A549 (cell line): ENCODE results near the gene TP53I3. TPM values are rescaled to one million over a fixed set of nuclear protein-coding genes. Genes with fewer than 3 reads are reported as not detected.
A peak's percentile ranks its signal among the peaks of the same experiment; 100 is the strongest.

ENCODE experiments used
- ATAC-seq, 2 experiments: fragments of 200-7000 bp in 1 of 2; fragments of >200 bp in 1 of 2; cut with Nextera tagmentation in 1 of 2; cut with Tn5 transposase in 1 of 2; 3 replicates each; pipeline versions ENCODE4 v1.8.0 to v1.9.1; 2018 to 2020; ENCODE audit warnings: mild to moderate bottlenecking in 1 of 2, moderate library complexity in 1 of 2
- CTCF ChIA-PET: fragments of 300-600 bp; sonication (Branson Sonifier 250); formaldehyde crosslinking; extraction: SDS; loops from one replicate; lab custom pipeline; 2021; ENCODE audit warnings: antibody characterized with exemption, inconsistent platforms; lab: Yijun Ruan, JAX
- POLR2A ChIA-PET: fragments of 350-600 bp; formaldehyde crosslinking; extraction: SDS; loops from one replicate; lab custom pipeline; 2021; ENCODE audit warnings: antibody characterized with exemption, inconsistent platforms; lab: Yijun Ruan, JAX
- DNase-seq, 2 experiments: peaks; one replicate each; pipeline versions ENCODE4 v3.0.0 to v3.0.0-alpha.2; 2011 to 2016; ENCODE audit warnings: low read depth in 1 of 2, low spot score in 1 of 2
- FAIRE-seq: peaks from 2 replicates; lab custom pipeline; 2011; peaks lifted over from hg19 to GRCh38; lab: Jason Lieb, UNC
- H3K27ac ChIP-seq, 2 experiments: fragments of >200 bp; sonication (Bioruptor Twin); formaldehyde crosslinking; 3 replicates each; pipeline ENCODE4 v1.5.1; 2016 to 2017
- H3K4me1 ChIP-seq: fragments of >200 bp; sonication (Bioruptor Twin); formaldehyde crosslinking; 3 replicates; pipeline ENCODE4 v1.6.1; 2016
- H3K4me2 ChIP-seq: fragments of >200 bp; sonication (Bioruptor Twin); formaldehyde crosslinking; 3 replicates; pipeline ENCODE4 v1.6.1; 2016
- H3K4me3 ChIP-seq: fragments of >200 bp; sonication (Bioruptor Twin); formaldehyde crosslinking; 3 replicates; pipeline ENCODE4 v1.5.1; 2016
- H3K9me3 ChIP-seq: fragments of >200 bp; sonication (Bioruptor Twin); formaldehyde crosslinking; 3 replicates; pipeline ENCODE4 v1.6.1; 2016
- BCL3 ChIP-seq: fragments of >200 bp; sonication (Bioruptor Twin); formaldehyde crosslinking; IDR thresholded peaks from 3 replicates; pipeline ENCODE4 v1.6.1; 2016
- BHLHE40 ChIP-seq: IDR thresholded peaks from 2 replicates; pipeline ENCODE4 v1.6.1; 2012; ENCODE audit warnings: low read depth, low read length, inconsistent platforms
- CHD2 ChIP-seq: fragments of 150-350 bp; IDR thresholded peaks from 2 replicates; pipeline ENCODE4 v1.6.1; 2014; ENCODE audit warnings: low read length; ENCODE audit not compliant: partially characterized antibody
- ESRRA ChIP-seq: fragments of 150-350 bp; IDR thresholded peaks from 2 replicates; pipeline ENCODE4 v1.6.1; 2014; ENCODE audit warnings: mild to moderate bottlenecking, low read length, borderline replicate concordance
- HEYL ChIP-seq: fragments of 250-450 bp; sonication (Bioruptor Pico); IDR thresholded peaks from 2 replicates; pipeline ENCODE4 v1.8.0; 2021; ENCODE audit warnings: mild to moderate bottlenecking, moderate library complexity
- JUN ChIP-seq, 2 experiments: fragments of >200 bp; sonication (Bioruptor Twin); formaldehyde crosslinking; IDR thresholded peaks; 2 replicates in 1 of 2; 3 replicates in 1 of 2; pipeline ENCODE4 v1.6.1; 2016 to 2017
- KDM5A ChIP-seq: fragments of 200-600 bp; sonication (generic); IDR thresholded peaks from 2 replicates; pipeline ENCODE4 v1.6.1; 2016; ENCODE audit warnings: antibody characterized with exemption, mild to moderate bottlenecking
- MAX ChIP-seq: IDR thresholded peaks from 2 replicates; pipeline ENCODE4 v1.6.1; 2012
- MAZ ChIP-seq: fragments of 150-350 bp; IDR thresholded peaks from 2 replicates; pipeline ENCODE4 v1.6.1; 2014; ENCODE audit warnings: antibody characterized with exemption, low read depth, low read length, borderline replicate concordance
- MYC ChIP-seq: IDR thresholded peaks from 2 replicates; pipeline ENCODE4 v1.6.1; 2012; ENCODE audit warnings: mild to moderate bottlenecking, inconsistent platforms, low read length, improper control_type of control experiment, borderline replicate concordance
- PBX3 ChIP-seq: IDR thresholded peaks from 2 replicates; pipeline ENCODE4 v1.6.1; 2012
- PHF8 ChIP-seq: fragments of 200-600 bp; sonication (generic); IDR thresholded peaks from 2 replicates; pipeline ENCODE4 v1.6.1; 2016; ENCODE audit warnings: low read depth, mild to moderate bottlenecking, antibody characterized with exemption, moderate library complexity, borderline replicate concordance
- POLR2A ChIP-seq: IDR thresholded peaks from 2 replicates; pipeline ENCODE4 v1.6.1; 2012; ENCODE audit warnings: mild to moderate bottlenecking, low read length
- RAD21 ChIP-seq, 2 experiments: fragments of >200 bp in 1 of 2; sonication (Bioruptor Twin) in 1 of 2; formaldehyde crosslinking in 1 of 2; IDR thresholded peaks in 1 of 2; conservative IDR thresholded peaks in 1 of 2; 2 replicates in 1 of 2; 3 replicates in 1 of 2; pipeline ENCODE4 v1.6.1; 2012 to 2018; ENCODE audit warnings: inconsistent platforms in 1 of 2
- RARB ChIP-seq: fragments of 250-450 bp; sonication (Bioruptor Pico); IDR thresholded peaks from 2 replicates; pipeline ENCODE4 v1.8.0; 2021; ENCODE audit warnings: mild to moderate bottlenecking, moderate library complexity
- RFX5 ChIP-seq: fragments of 450-650 bp; IDR thresholded peaks from 2 replicates; pipeline ENCODE4 v1.7.1; 2014; ENCODE audit warnings: antibody characterized with exemption, mild to moderate bottlenecking, moderate library complexity
- SMC3 ChIP-seq: fragments of >200 bp; sonication (Bioruptor Twin); formaldehyde crosslinking; IDR thresholded peaks from 3 replicates; pipeline ENCODE4 v1.6.1; 2018; ENCODE audit warnings: inconsistent platforms
- SREBF2 ChIP-seq: fragments of 450-650 bp; IDR thresholded peaks from 2 replicates; pipeline ENCODE4 v1.6.1; 2014; ENCODE audit warnings: mild to moderate bottlenecking, moderate library complexity
- TP53 ChIP-seq: fragments of 250-450 bp; sonication (Bioruptor Pico); IDR thresholded peaks from 2 replicates; pipeline ENCODE4 v1.5.0; 2021; ENCODE audit warnings: mild to moderate bottlenecking, moderate library complexity
- ZC3H11A ChIP-seq: fragments of 450-650 bp; IDR thresholded peaks from 2 replicates; pipeline ENCODE4 v1.6.1; 2014; ENCODE audit warnings: antibody characterized with exemption, mild to moderate bottlenecking
- WGBS: methylation state at CpG from one replicate; pipeline ENCODE4 v1.1.6; 2017; ENCODE audit errors: missing lambda C conversion rate; 5-methylcytosine and 5-hydroxymethylcytosine counted together
- polyA minus RNA-seq: library from RNA; depleted of rRNA, polyadenylated mRNA; stranded (reverse); fragments of >200 nt; gene quantifications from 2 replicates; pipeline ENCODE4 v1.2.3, GENCODE V29; 2011; rRNA and poly(A)+ RNA removed
- polyA plus RNA-seq, 4 experiments: library from polyadenylated mRNA; depleted of rRNA in 3 of 4; stranded (reverse); fragments of >200 nt; fragmentation: RNase III in 1 of 4; extraction: RNeasy Plus Mini Kit Qiagen cat#74134 plus additional on column Dnase treatment in 1 of 4; gene quantifications; 2 replicates in 3 of 4; 3 replicates in 1 of 4; pipeline ENCODE4 v1.2.3, GENCODE V29; 2011 to 2017
- TF ChIP-seq, protein P1 (sequence below): fragments of 250-450 bp; sonication (Bioruptor Pico); IDR thresholded peaks from 2 replicates; pipeline ENCODE4 v1.5.0; 2021; ENCODE audit warnings: mild to moderate bottlenecking, moderate library complexity, borderline replicate concordance
- TF ChIP-seq, protein P2 (sequence below): fragments of 200-600 bp; sonication (generic); IDR thresholded peaks from 2 replicates; pipeline ENCODE4 v1.6.1; 2016; ENCODE audit warnings: antibody characterized with exemption, mild to moderate bottlenecking, moderate library complexity
- TF ChIP-seq, protein P3 (sequence below): IDR thresholded peaks from 2 replicates; pipeline ENCODE4 v1.6.1; 2012; ENCODE audit warnings: low read depth, borderline replicate concordance
- TF ChIP-seq, protein P4 (sequence below): fragments of >200 bp; sonication (Bioruptor Twin); formaldehyde crosslinking; IDR thresholded peaks from 3 replicates; pipeline ENCODE4 v1.5.1; 2016

Gene TP53I3, protein sequence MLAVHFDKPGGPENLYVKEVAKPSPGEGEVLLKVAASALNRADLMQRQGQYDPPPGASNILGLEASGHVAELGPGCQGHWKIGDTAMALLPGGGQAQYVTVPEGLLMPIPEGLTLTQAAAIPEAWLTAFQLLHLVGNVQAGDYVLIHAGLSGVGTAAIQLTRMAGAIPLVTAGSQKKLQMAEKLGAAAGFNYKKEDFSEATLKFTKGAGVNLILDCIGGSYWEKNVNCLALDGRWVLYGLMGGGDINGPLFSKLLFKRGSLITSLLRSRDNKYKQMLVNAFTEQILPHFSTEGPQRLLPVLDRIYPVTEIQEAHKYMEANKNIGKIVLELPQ
- polyA plus RNA-seq (2011; rRNA removed) (93.7 and 99.1 TPM in 2 replicates), polyA plus RNA-seq (2017; fragmentation: RNase III; extraction: RNeasy Plus Mini Kit Qiagen cat#74134 plus additional on column Dnase treatment) (173 to 183 TPM (median 173 TPM) in 3 replicates), polyA minus RNA-seq (64.4 and 101 TPM in 2 replicates)
- 150 and 186 TPM in 2 replicates for polyA plus RNA-seq (2012; cell fraction: cytosol; rRNA removed)
- polyA plus RNA-seq (2012; cell fraction: nucleus; rRNA removed): 347 and 392 TPM in 2 replicates

DNA sequence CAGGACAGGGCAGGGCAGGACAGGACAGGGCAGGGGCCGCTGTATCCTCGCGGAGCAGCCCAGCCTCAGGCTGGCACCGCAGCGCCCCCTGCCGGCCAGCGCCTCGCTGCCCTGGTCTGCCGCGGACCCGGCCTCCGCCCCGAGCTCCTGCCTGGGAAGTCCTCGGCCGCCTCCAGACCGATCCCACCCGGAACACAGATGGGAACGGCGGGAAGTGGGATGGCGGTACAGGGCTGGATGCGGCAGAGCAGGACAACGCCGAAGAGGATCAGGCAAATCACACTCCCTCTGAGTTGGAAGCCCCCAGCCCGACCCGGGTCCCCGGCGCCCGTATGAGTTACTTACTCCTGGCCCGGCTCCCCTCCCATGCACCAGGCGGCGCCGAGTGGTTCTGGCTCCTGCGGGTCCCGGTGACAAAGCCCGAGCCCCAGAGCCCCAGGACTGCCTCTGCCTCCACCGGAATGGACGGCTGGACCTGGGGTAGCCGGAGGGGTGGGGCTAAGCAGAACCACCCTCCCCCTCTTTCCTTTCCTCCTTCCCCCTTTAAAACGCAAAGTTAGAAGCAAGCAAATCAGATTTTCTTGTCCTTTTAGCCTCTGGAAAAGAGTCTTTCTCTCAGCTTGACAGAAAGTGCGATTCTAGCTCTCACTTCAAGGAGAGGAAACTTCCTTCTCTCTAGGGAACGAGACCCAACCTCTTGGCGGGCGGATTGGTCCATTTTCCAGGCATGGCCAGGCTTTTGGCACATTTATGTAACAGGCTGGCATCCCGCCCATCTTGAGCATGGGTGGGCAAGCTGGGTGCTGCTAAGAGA is at the start of gene TP53I3:
Gene TP53I3, minus strand, starts transcription at position 449 of the 814 bp plus-strand sequence. CDS start 508 bp downstream, outside the sequence.
- peak; percentile 95 to 97 for DNase-seq
- H3K4me2 ChIP-seq: peak within 1 kb of the TSS; percentile 95
- peak within 1 kb of the TSS; percentile 91 to 97 for H3K27ac ChIP-seq
- ATAC-seq: peak; percentile 86 to 93
- CTCF ChIA-PET: interaction anchor here (0.5 to 5.9 kb wide), 91 partner anchors 9 to 1880 kb away, joined by 3 to 90 read pairs (median 5); partner anchors contain the start of genes ATAD2B, FAM228B, FKBP1B and MFSD2B
- FAIRE-seq: no peak
- TF ChIP-seq, protein P1, sequence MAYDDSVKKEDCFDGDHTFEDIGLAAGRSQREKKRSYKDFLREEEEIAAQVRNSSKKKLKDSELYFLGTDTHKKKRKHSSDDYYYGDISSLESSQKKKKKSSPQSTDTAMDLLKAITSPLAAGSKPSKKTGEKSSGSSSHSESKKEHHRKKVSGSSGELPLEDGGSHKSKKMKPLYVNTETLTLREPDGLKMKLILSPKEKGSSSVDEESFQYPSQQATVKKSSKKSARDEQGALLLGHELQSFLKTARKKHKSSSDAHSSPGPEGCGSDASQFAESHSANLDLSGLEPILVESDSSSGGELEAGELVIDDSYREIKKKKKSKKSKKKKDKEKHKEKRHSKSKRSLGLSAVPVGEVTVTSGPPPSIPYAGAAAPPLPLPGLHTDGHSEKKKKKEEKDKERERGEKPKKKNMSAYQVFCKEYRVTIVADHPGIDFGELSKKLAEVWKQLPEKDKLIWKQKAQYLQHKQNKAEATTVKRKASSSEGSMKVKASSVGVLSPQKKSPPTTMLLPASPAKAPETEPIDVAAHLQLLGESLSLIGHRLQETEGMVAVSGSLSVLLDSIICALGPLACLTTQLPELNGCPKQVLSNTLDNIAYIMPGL (CRISPR knock-in tag): peak; percentile 85
- TF ChIP-seq RAD21 (conservative IDR thresholded peaks at IDR 0.05 in 1 of 2, IDR thresholded peaks at IDR 0.05 in 1 of 2) (peak; percentile 75 to 95), KDM5A (peak; percentile 62), RARB (CRISPR knock-in tag) (peak; percentile 80; the same call in 1 of the 2 replicates), POLR2A (peak; percentile 90), ZC3H11A (no peak), SREBF2 (no peak), TP53 (CRISPR knock-in tag) (no peak; the same call in 1 of the 2 replicates), RFX5 (peak; percentile 34; the same call in 1 of the 2 replicates), BCL3 (peak; percentile 94; the same call in 2 of the 3 replicates), PBX3 (0 out of 2 replicates have a peak, but pooled peaks have one; percentile 7), MAX (peak; percentile 76), MAZ (0 out of 2 replicates have a peak, but pooled peaks have one; percentile 11), CHD2 (peak; percentile 39), ESRRA (no peak), BHLHE40 (0 out of 2 replicates have a peak, but pooled peaks have one; percentile 13), HEYL (CRISPR knock-in tag) (no peak), MYC (0 out of 2 replicates have a peak, but pooled peaks have one; percentile 14), JUN (IDR thresholded peaks at IDR 0.05) (peak; percentile 66 to 94; a peak in 4 of 5 replicates), PHF8 (peak; percentile 77), SMC3 (peak; percentile 91)
- TF ChIP-seq, protein P2, sequence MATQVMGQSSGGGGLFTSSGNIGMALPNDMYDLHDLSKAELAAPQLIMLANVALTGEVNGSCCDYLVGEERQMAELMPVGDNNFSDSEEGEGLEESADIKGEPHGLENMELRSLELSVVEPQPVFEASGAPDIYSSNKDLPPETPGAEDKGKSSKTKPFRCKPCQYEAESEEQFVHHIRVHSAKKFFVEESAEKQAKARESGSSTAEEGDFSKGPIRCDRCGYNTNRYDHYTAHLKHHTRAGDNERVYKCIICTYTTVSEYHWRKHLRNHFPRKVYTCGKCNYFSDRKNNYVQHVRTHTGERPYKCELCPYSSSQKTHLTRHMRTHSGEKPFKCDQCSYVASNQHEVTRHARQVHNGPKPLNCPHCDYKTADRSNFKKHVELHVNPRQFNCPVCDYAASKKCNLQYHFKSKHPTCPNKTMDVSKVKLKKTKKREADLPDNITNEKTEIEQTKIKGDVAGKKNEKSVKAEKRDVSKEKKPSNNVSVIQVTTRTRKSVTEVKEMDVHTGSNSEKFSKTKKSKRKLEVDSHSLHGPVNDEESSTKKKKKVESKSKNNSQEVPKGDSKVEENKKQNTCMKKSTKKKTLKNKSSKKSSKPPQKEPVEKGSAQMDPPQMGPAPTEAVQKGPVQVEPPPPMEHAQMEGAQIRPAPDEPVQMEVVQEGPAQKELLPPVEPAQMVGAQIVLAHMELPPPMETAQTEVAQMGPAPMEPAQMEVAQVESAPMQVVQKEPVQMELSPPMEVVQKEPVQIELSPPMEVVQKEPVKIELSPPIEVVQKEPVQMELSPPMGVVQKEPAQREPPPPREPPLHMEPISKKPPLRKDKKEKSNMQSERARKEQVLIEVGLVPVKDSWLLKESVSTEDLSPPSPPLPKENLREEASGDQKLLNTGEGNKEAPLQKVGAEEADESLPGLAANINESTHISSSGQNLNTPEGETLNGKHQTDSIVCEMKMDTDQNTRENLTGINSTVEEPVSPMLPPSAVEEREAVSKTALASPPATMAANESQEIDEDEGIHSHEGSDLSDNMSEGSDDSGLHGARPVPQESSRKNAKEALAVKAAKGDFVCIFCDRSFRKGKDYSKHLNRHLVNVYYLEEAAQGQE: 0 out of 2 replicates have a peak, but pooled peaks have one; percentile 36
- TF ChIP-seq, protein P3, sequence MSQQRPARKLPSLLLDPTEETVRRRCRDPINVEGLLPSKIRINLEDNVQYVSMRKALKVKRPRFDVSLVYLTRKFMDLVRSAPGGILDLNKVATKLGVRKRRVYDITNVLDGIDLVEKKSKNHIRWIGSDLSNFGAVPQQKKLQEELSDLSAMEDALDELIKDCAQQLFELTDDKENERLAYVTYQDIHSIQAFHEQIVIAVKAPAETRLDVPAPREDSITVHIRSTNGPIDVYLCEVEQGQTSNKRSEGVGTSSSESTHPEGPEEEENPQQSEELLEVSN: peak; percentile 65; the same call in 1 of the 2 replicates
- TF ChIP-seq, protein P4, sequence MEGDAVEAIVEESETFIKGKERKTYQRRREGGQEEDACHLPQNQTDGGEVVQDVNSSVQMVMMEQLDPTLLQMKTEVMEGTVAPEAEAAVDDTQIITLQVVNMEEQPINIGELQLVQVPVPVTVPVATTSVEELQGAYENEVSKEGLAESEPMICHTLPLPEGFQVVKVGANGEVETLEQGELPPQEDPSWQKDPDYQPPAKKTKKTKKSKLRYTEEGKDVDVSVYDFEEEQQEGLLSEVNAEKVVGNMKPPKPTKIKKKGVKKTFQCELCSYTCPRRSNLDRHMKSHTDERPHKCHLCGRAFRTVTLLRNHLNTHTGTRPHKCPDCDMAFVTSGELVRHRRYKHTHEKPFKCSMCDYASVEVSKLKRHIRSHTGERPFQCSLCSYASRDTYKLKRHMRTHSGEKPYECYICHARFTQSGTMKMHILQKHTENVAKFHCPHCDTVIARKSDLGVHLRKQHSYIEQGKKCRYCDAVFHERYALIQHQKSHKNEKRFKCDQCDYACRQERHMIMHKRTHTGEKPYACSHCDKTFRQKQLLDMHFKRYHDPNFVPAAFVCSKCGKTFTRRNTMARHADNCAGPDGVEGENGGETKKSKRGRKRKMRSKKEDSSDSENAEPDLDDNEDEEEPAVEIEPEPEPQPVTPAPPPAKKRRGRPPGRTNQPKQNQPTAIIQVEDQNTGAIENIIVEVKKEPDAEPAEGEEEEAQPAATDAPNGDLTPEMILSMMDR: peak; percentile 98
- TF ChIP-seq, all 56 proteins: peak for 19
- 2% methylated on average over 30 of the region's 44 CpGs for WGBS
- POLR2A ChIA-PET: interaction anchor here (0.6 to 5.0 kb wide), 26 partner anchors 8 to 286 kb away, joined by 3 to 99 read pairs (median 4); partner anchors contain the start of genes ATAD2B, FAM228B, FKBP1B and ITSN2
- Histone ChIP-seq H3K4me3 (peak within 1 kb of the TSS; percentile 65), H3K4me1 (peaks cover 27% of the 10 kb centered on the region), H3K9me3 (no peaks in the 10 kb centered on the region)
